NOMO-1 treated with dmso at 0.1 percent for 144 hours (cell line): ENCODE measurements around the gene PROP1.
"Not testable (repeated sequence)": the region's sequence is repeated elsewhere in the genome, so short reads cannot be mapped to it uniquely, and the experiment has no call there.

ENCODE experiments used
- DNase-seq: peaks from one replicate; lab custom pipeline; 2025; ENCODE audit not compliant: unreplicated experiment; lab: John Stamatoyannopoulos, UW

Gene PROP1

GRCh38 chr5:177982956-177983355 lies 13.1 kb downstream of the PROP1 start:
- DNase-seq = no peak

GRCh38 chr5:177982072-177982727 lies 13.8 kb downstream of the PROP1 start:
- no peak for DNase-seq

GRCh38 chr5:177981296-177982071 lies 14.6 kb downstream of the PROP1 start:
- no peak for DNase-seq

GRCh38 chr5:177980743-177981151 lies 15.3 kb downstream of the PROP1 start:
- DNase-seq = no peak

GRCh38 chr5:177977600-177977999 lies 18.4 kb downstream of the PROP1 start:
- DNase-seq = not testable (repeated sequence)

- no peak for DNase-seq
Observed at GRCh38 chr5:177973066-177973635, 22.9 kb downstream of the PROP1 start.

- DNase-seq = no peak
Observed at GRCh38 chr5:177972613-177973012, 23.4 kb downstream of the PROP1 start.

GRCh38 chr5:177972014-177972413 lies 24.0 kb downstream of the PROP1 start:
- DNase-seq = not testable (repeated sequence)

- DNase-seq = no peak
Observed at GRCh38 chr5:177968661-177969211, 27.3 kb downstream of the PROP1 start.

GRCh38 chr5:177967221-177967887 lies 28.7 kb downstream of the PROP1 start:
- DNase-seq = no peak

- no peak for DNase-seq
Observed at GRCh38 chr5:177966839-177967166, 29.2 kb downstream of the PROP1 start.

GRCh38 chr5:177966009-177966838 lies 29.8 kb downstream of the PROP1 start:
- no peak for DNase-seq

- no peak for DNase-seq
Observed at GRCh38 chr5:177964471-177964870, 31.6 kb downstream of the PROP1 start.

- DNase-seq = no peak
Observed at GRCh38 chr5:177963966-177964365, 32.1 kb downstream of the PROP1 start.

- DNase-seq = no peak
Observed at GRCh38 chr5:177959315-177959714, 36.7 kb downstream of the PROP1 start.

GRCh38 chr5:177958696-177959095 lies 37.3 kb downstream of the PROP1 start:
- DNase-seq = no peak

GRCh38 chr5:177957241-177957640 lies 38.8 kb downstream of the PROP1 start:
- no peak for DNase-seq

GRCh38 chr5:177953101-177953500 lies 42.9 kb downstream of the PROP1 start:
- DNase-seq = not testable (repeated sequence)

- DNase-seq = not testable (repeated sequence)
Observed at GRCh38 chr5:177949656-177950055, 46.4 kb downstream of the PROP1 start.

- DNase-seq = not testable (repeated sequence)
Observed at GRCh38 chr5:177949065-177949464, 47.0 kb downstream of the PROP1 start.

- DNase-seq = not testable (repeated sequence)
Observed at GRCh38 chr5:177947912-177948311, 48.1 kb downstream of the PROP1 start.
